PC-3 (cell line): Measurements from ENCODE around the gene SLC16A8.

Experiments used
- CTCF ChIP-seq: fragments of 300-600 bp; sonication (generic); conservative IDR thresholded peaks from 2 replicates; pipeline ENCODE4 v1.5.1; 2017; ENCODE audit warnings: antibody characterized with exemption, low read depth, mild to moderate bottlenecking, low read length
- EZH2 ChIP-seq: fragments of 300-600 bp; sonication (generic); IDR thresholded peaks from one replicate; pipeline ENCODE4 v1.6.1; 2017; ENCODE audit warnings: antibody characterized with exemption, mild to moderate bottlenecking, low read length; ENCODE audit not compliant: unreplicated experiment
- EZH2phosphoT487 ChIP-seq: fragments of 300-600 bp; sonication (generic); IDR thresholded peaks from 2 replicates; pipeline ENCODE4 v1.6.1; 2018; ENCODE audit warnings: mild to moderate bottlenecking, antibody characterized with exemption, low read length, borderline replicate concordance

- TF ChIP-seq EZH2phosphoT487: no peak
- no peak for TF ChIP-seq CTCF
- no peak for TF ChIP-seq EZH2
Measured at GRCh38 chr22:38088629-38089473, 4.9 kb upstream of the SLC16A8 start.
